Cardiac fibroblast (primary cell): ENCODE data around the gene WEE1.

Experiments
- DNase-seq, 2 donors: peaks; one replicate each; pipeline versions ENCODE4 v3.0.0 to v3.0.0-alpha.2; 2010; ENCODE audit warnings: low read depth in 2 of 2
- H3K4me3 ChIP-seq, 2 donors: replicated peaks in 1 of 2; 1 replicate in 1 of 2; 2 replicates in 1 of 2; pipeline ENCODE4 v1.5.1; 2011; ENCODE audit warnings: low read depth in 2 of 2, low read length in 2 of 2, mild to moderate bottlenecking in 2 of 2, moderate library complexity in 1 of 2
- TF ChIP-seq, protein P1 (sequence below): IDR thresholded peaks from one replicate; pipeline ENCODE4 v1.5.1; 2011; ENCODE audit warnings: low read depth, mild to moderate bottlenecking, low read length, inconsistent platforms

Gene WEE1

DNA sequence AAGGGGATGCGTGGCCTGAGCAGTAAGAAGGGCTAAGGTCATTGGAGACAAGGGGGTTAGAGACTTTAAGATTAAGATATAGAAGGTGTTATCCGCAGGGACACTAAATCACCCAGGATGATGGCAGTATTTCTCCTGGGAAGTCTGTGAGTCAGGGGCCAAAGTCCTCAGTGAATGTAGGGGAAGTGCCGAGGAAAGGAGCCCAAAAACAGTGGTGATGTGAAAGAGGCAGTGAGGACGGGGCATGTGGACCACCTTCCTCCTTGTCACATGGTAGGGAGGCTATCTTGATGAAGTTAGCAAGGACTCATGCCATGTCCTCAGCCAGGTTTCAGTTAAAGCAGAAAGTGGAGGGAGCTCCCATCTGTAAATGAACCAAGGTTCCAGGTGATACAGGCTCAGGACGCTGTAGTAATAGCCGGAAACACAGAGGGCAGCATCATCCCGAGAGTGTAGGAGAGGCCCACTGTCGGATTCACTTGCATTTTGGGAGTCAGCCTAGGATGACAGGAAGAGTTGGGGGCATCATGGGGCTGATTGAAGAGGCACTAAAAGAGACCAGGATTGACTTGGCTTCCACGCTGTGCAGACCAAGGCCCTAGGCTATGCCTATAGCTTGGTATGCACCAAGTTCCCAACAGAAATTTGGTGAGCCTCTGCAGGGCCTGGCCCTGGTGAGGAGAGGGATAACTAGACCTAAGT lies 33.5 kb downstream of the WEE1 start:
- H3K4me3 ChIP-seq, result no peak overlapping the region

GRCh38 chr11:9607511-9607899 lies 34.0 kb downstream of the WEE1 start:
- DNase-seq, result no peak
- TF ChIP-seq, protein P1, sequence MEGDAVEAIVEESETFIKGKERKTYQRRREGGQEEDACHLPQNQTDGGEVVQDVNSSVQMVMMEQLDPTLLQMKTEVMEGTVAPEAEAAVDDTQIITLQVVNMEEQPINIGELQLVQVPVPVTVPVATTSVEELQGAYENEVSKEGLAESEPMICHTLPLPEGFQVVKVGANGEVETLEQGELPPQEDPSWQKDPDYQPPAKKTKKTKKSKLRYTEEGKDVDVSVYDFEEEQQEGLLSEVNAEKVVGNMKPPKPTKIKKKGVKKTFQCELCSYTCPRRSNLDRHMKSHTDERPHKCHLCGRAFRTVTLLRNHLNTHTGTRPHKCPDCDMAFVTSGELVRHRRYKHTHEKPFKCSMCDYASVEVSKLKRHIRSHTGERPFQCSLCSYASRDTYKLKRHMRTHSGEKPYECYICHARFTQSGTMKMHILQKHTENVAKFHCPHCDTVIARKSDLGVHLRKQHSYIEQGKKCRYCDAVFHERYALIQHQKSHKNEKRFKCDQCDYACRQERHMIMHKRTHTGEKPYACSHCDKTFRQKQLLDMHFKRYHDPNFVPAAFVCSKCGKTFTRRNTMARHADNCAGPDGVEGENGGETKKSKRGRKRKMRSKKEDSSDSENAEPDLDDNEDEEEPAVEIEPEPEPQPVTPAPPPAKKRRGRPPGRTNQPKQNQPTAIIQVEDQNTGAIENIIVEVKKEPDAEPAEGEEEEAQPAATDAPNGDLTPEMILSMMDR, result no peak
- no peak overlapping the region for H3K4me3 ChIP-seq

More for the DNA sequence above, 33.5 kb downstream of the WEE1 start:
- no peak for DNase-seq
- TF ChIP-seq, protein P1, result no peak

DNA sequence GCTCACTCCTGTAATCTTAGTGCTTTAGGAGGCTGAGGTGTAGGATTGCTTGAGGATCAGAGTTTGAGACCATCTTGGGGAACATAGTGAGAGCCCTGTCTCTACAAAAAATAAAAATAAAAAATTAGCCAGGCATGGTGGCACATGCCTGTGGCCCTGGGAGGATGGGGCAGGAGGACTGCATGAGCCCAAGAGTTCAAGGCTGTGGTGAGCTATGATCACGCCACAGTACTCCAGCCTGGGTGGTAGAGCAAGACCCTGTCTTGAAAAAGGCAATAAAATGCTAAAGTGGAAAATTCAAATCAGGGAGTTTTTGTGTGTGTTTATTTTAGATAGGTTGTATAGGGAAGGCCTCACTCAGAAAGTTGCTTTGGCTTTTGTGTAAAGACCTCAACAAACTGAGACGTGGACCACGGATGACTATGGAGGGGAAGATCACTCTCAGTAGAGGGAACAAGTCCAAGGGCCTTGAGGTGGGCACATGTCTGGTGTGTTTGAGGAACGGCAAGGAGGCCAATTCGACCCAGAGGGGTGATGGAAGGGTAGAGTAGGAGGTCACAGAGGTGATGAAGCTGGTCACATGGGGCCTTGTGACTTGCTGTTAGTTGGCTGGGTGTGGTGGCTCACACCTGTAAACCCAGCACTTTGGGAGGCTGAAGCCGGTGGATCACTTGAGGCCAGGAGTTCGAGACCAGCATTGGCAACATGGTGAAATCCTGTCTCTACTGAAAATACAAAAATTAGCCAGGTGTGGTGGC lies 35.7 kb downstream of the WEE1 start:
- DNase-seq, result no peak
- H3K4me3 ChIP-seq, result no peak overlapping the region
- TF ChIP-seq, protein P1, result no peak

- TF ChIP-seq, protein P1, result no peak
- DNase-seq, result no peak
- H3K4me3 ChIP-seq, result no peak overlapping the region
Measured at GRCh38 chr11:9609841-9610240, 36.4 kb downstream of the WEE1 start.

GRCh38 chr11:9613118-9613829 lies 39.8 kb downstream of the WEE1 start:
- peak; percentile 98 to 99 for DNase-seq
- H3K4me3 ChIP-seq, result peak overlapping the region; percentile 24 to 46
- TF ChIP-seq, protein P1, result peak; percentile 92

DNA sequence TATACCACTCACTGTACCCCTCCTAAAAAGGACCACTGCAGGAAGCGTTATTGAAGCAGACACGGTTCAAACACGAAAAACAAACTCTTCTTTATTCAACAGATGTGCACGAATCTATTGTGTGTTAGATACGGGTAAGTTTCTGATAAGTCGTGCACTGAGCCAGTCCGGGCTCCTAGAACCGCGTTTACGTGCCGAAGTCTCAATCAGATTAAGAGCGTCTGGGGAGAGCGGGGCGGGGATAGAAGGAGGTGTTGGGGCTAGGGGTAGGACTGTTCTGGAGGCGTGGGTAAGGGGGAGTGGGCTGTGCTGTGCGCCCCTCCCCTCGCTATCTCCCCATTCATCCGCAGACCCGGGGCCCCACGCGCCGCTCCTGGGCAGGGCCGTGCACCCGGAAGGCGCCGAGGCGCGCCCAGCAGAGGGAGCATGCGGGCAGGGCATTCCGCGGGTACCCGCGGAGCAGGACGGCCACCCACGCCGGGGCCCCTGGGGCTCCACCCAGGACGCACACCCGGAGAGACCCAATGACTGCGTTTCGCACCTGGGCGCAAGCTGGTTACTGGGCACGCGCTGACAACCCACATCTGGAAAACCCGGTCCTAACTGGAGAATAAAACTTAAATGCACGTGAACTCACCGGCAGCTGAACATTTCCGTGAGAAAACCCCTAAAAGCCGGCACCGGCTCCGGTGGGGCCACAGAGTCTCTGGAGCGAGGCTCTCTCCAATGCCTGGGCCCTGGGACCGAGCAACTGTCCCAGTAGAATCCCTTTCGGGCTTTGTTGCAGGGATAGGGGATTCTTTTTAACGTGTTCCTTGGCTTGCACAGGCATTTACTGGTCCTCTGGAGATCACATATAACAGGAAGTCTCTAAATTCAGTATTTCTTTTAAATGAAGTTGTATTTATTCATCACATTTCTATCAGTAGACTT lies 40.6 kb downstream of the WEE1 start:
- TF ChIP-seq, protein P1, result peak; percentile 53
- peak; percentile 82 to 83 for DNase-seq
- H3K4me3 ChIP-seq, result peak overlapping the region; percentile 37 to 46
